RWPE1 (cell line): ENCODE measurements around the gene FKBP8.

ENCODE experiments used
- CTCF ChIA-PET: fragments of 350-600 bp; sonication (Branson Sonifier 250); formaldehyde crosslinking; extraction: SDS; loops from one replicate; lab custom pipeline; 2021; lab: Yijun Ruan, JAX
- POLR2A ChIA-PET: fragments of 400-600 bp; formaldehyde crosslinking; extraction: SDS; loops from one replicate; lab custom pipeline; 2020; ENCODE audit warnings: antibody characterized with exemption; ENCODE audit not compliant: low non-redundant PET; lab: Yijun Ruan, JAX
- DNase-seq: peaks from one replicate; pipeline ENCODE4 v3.0.0; 2012; ENCODE audit warnings: low spot score
- H3K27ac ChIP-seq: fragments of 450-650 bp; 2 replicates; pipeline ENCODE4 v1.5.1; 2017
- TF ChIP-seq, protein P1 (sequence below): fragments of 450-650 bp; conservative IDR thresholded peaks from 2 replicates; pipeline ENCODE4 v1.5.1; 2017; ENCODE audit warnings: low read depth, mild to moderate bottlenecking

The FKBP8 gene

DNA sequence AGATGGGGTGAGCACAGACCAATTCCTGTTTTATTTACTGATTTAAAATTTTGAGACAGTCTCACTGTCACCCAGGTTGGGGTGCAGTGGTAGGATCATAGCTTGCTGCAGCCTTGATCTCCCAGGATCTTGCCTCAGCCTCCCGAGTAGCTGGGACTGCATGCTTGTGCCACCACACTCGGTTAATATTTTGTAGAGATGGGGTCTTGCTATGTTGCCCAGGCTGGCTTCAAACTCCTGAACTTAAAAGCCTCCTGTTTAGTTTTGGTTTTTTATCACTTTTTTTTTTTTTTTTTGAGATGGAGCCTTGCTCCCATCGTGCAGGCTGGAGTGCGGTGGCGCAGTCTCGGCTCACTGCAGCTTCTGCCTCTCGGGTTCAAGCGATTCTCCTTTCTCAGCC lies 33.0 kb upstream of the FKBP8 start:
- TF ChIP-seq, protein P1, sequence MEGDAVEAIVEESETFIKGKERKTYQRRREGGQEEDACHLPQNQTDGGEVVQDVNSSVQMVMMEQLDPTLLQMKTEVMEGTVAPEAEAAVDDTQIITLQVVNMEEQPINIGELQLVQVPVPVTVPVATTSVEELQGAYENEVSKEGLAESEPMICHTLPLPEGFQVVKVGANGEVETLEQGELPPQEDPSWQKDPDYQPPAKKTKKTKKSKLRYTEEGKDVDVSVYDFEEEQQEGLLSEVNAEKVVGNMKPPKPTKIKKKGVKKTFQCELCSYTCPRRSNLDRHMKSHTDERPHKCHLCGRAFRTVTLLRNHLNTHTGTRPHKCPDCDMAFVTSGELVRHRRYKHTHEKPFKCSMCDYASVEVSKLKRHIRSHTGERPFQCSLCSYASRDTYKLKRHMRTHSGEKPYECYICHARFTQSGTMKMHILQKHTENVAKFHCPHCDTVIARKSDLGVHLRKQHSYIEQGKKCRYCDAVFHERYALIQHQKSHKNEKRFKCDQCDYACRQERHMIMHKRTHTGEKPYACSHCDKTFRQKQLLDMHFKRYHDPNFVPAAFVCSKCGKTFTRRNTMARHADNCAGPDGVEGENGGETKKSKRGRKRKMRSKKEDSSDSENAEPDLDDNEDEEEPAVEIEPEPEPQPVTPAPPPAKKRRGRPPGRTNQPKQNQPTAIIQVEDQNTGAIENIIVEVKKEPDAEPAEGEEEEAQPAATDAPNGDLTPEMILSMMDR, result no peak
- DNase-seq, result no peak
- ChIA-PET CTCF (interaction anchor here (0.7 to 1.1 kb wide), 2 partner anchors 12 to 18 kb away, joined by 3 to 6 read pairs; partner anchors contain the start of gene REX1BD), POLR2A (interaction anchor here (0.7 kb wide), 1 partner anchor 11 kb away, joined by 6 read pairs; no protein-coding TSS in a partner anchor)
- H3K27ac ChIP-seq, result peak overlapping the region; percentile 34

DNA sequence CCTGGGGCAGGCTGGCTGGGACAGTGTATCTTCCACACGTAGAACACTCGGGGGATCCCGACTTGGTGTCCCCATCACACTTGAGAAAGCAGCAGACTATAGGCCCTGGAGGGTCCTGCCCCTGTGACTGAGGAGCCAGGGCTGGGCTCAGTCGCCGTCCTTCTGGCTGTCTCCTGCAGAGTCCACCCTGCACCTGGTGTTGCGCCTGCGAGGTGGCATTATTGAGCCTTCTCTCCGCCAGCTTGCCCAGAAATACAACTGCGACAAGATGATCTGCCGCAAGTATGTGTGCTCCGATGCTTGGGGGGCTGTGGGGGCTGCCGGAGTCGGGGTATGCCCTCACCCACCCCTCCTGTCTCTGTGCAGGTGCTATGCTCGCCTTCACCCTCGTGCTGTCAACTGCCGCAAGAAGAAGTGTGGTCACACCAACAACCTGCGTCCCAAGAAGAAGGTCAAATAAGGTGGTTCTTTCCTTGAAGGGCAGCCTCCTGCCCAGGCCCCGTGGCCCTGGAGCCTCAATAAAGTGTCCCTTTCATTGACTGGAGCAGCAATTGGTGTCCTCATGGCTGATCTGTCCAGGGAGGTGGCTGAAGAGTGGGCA lies 31.4 kb upstream of the FKBP8 start:
- peak overlapping the region; percentile 25 for H3K27ac ChIP-seq
- ChIA-PET CTCF (no interaction called here), POLR2A (no interaction called here)
- TF ChIP-seq, protein P1, result no peak
- DNase-seq, result no peak

DNA sequence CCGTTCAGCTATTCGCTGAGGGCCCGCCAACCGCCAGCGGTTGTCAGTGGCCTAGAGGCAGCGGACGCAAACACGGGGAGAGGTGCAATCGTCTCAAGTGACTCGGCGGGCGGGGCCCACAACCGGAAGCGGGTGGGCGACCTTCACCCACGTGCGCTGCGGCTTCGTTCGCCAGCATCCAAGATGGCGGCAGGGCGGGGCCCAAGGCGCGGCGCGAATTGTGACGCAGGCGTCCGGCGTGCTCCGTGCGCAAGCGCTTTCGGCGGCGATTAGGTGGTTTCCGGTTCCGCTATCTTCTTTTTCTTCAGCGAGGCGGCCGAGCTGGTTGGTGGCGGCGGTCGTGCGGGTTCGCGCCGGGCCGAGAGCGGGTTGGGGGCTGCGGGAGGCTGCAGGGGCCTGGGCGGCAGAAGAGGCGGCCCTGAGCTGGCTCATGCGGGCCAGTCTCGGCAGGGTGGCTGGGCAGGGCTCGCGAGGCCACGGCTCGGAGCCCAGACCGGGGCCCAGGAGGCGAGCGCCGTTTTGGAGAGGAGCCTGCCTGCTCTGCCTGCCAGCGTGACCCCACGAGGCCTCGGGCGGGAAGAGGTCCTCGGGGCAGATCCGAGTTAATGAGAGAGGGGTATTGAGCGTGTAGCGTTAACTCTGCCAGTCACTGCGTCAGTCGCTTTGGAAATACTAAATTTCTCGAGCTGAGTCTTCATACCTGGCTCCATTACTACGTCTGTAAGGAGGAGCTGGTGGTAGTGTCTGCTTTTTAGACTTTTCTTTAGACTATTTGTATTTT lies 28.4 kb upstream of the FKBP8 start, which contains the start of gene UBA52:
Gene UBA52 (plus strand): TSS at position 294 of the 781 bp plus-strand sequence. CDS start 1,444 bp downstream, outside the sequence.
- ChIA-PET POLR2A (interaction anchor here (0.6 to 1.5 kb wide), 5 partner anchors 13 to 106 kb away, joined by 3 to 12 read pairs (median 3); partner anchors contain the start of gene REX1BD), CTCF (interaction anchor here (0.6 to 2.0 kb wide), 9 partner anchors 17 to 633 kb away, joined by 3 to 7 read pairs (median 4); partner anchors contain the start of genes RAB3A and REX1BD)
- peak within 1 kb of the TSS; percentile 94 for H3K27ac ChIP-seq
- TF ChIP-seq, protein P1, result no peak
- DNase-seq, result peak; percentile 91

DNA sequence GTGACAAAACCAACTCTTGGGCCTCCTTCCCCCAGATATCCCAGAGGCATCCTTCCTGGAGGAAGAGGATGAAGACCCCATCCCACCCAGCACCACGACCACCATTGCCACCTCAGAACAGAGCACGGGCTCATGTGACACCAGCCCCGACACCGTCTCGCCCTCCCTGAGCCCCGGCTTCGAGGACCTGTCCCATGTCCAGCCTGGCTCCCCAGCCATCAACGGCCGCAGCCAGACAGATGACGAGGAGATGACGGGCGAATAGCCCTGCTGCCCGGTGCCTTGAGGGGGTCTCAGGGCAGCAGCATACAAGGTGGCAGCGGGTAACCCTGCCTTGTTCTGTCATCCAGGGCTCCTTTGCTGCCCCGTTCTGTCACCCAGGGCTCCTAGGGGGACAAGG lies 25.0 kb upstream of the FKBP8 start:
- DNase-seq, result no peak
- ChIA-PET CTCF (interaction anchor here (0.6 kb wide), 1 partner anchor 296 kb away, joined by 4 read pairs; no protein-coding TSS in a partner anchor), POLR2A (interaction anchor here (0.6 to 0.7 kb wide), 2 partner anchors 187 to 418 kb away, joined by 3 to 9 read pairs; no protein-coding TSS in a partner anchor)
- TF ChIP-seq, protein P1, result no peak
- H3K27ac ChIP-seq, result peak overlapping the region; percentile 94

DNA sequence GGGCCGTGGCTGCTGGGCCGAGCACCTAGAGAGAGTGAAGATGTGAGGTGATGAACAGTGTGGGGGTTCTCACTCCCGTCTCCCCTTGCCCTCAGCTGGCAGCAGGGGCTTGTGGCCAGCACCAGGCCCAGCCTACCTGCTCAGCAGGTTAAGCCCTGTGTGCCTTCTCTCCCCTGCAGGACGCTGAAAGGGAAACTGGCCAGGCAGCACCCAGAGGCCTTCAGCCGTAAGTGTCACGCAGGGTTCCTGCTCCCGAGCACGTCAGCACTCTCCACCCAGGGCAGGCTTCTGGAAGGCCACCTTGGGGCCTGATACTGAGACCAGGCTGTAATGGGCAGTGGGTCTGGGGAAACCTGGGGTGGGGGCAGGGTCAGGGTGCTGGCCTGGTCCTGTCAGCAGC lies 23.6 kb upstream of the FKBP8 start:
- no peak for DNase-seq
- TF ChIP-seq, protein P1, result no peak
- H3K27ac ChIP-seq, result peak overlapping the region; percentile 19
- CTCF ChIA-PET, result no interaction called here
- POLR2A ChIA-PET, result no interaction called here

DNA sequence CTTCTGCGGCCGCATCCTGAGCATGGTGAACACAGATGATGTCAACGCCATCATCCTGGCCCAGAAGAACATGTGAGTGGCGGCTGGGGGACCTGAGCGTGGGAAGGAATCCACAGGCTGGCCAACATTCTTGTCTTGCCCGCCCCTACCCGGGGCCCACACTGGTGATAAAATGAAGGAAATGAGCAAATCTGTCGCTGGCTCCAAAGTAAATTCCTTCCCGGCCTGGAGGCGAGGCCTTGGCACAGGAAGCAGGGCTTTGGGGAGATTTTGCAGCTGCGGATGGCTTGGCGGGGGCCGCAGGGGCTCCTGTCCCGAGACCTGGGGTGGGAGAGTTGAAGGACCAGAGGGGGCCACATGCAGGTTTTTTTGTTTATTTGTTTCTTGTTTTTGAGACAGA lies 18.7 kb upstream of the FKBP8 start:
- TF ChIP-seq, protein P1, result no peak
- CTCF ChIA-PET, result no interaction called here
- no peak for DNase-seq

More for the DNA sequence above, 18.7 kb upstream of the FKBP8 start:
- H3K27ac ChIP-seq, result peak overlapping the region; percentile 50
- POLR2A ChIA-PET, result no interaction called here
